Left renal cortex interstitium (tissue), 4 donors: ENCODE results near the gene PIGO. TPM values are rescaled to one million over a fixed set of nuclear protein-coding genes. Genes with fewer than 3 reads are reported as not detected.

Experiments used
- DNase-seq, 4 donors: peaks; one replicate each; pipeline ENCODE4 v3.0.0-alpha.2; 2013; ENCODE audit warnings: low read depth in 4 of 4, low spot score in 2 of 4, missing footprints in 1 of 4
- polyA plus RNA-seq, 4 donors: library from polyadenylated mRNA; unstranded; fragments of 120-200 nt; gene quantifications; one replicate each; pipeline ENCODE4 v1.2.1, GENCODE V29; 2013; ENCODE audit not compliant: insufficient read length in 4 of 4

Gene PIGO
- polyA plus RNA-seq, 4 donors = 33.1 to 38.4 (median 35.3) TPM

GRCh38 chr9:35073279-35073612 lies 23.1 kb downstream of the PIGO start:
- no peak for DNase-seq

DNA sequence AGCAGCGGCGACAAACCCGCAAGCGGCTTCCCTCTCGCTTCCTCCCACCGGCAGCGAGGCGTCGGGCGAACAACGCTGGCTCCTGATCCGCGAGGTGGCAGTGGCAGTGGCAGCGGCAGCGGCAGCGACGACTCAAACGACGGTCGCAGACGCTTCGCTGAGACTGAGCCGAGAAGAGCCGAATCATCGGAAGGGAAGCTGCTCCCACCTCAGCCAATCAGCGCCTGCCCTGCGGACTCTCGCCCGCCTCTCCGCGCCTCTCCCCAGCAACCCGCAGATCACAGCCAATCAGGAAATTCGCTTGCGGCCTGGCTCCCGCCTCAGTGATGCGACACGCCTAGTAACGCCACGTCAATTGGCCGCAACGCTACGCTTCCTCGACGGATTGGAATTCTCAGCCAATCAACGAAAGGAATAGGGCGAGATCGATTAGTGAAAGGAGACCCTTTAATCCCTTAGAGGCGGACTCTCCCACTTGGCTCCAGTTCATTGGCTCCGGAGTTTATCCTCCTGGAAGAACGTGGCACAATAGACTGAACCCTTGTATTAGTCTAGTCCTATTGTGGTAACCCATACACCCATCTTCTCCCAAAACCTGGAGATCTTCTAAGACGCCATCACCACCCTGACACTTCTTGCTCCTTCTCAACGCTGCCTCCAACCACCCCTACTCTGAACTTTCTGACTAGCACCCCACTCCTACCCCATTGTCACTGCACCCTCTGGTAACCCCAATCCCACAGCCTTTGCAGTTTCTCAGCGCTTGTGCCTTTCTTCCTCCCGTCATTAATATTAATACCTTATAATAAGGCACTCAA lies 23.7 kb downstream of the PIGO start, which contains the start of gene VCP:
VCP (minus strand) TSS at position 165 of the 818 bp plus-strand sequence. CDS start 272 bp downstream, outside the sequence.
- DNase-seq = peak; percentile 91 to 96 (median 92)

DNA sequence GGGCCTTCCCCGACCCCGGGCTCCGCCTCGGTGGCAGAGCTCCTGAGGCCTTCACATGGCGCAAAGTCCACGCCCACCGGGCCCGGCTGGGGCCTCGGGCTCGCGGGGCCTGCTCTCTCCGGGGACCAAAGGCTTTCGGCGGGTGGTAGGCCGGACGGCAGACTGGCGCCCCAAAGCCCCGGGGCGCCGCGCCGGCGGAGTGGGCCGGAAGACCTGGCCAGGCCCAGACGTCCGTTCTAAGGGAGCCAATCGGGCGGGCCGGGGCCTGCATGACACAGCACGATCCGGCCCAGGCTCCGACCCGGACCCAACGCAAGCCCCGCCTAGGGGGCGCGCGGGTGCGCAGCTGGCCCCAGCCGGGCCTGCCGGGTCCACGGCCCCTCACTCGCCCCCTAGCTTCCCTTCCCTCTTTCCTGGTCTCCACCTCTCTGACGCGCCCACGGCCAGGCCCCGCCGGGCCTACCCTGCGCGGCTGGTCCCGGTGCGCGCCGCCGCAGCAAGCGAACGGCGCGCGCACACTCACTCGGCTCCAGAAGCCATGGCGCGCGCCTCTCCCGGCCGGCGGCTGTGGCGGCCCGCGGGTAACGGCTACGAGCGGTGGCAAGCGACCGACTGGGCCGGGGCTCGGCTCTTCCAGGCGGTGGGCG lies 24.5 kb downstream of the PIGO start:
- peak; percentile 71 to 75 (median 72) for DNase-seq

DNA sequence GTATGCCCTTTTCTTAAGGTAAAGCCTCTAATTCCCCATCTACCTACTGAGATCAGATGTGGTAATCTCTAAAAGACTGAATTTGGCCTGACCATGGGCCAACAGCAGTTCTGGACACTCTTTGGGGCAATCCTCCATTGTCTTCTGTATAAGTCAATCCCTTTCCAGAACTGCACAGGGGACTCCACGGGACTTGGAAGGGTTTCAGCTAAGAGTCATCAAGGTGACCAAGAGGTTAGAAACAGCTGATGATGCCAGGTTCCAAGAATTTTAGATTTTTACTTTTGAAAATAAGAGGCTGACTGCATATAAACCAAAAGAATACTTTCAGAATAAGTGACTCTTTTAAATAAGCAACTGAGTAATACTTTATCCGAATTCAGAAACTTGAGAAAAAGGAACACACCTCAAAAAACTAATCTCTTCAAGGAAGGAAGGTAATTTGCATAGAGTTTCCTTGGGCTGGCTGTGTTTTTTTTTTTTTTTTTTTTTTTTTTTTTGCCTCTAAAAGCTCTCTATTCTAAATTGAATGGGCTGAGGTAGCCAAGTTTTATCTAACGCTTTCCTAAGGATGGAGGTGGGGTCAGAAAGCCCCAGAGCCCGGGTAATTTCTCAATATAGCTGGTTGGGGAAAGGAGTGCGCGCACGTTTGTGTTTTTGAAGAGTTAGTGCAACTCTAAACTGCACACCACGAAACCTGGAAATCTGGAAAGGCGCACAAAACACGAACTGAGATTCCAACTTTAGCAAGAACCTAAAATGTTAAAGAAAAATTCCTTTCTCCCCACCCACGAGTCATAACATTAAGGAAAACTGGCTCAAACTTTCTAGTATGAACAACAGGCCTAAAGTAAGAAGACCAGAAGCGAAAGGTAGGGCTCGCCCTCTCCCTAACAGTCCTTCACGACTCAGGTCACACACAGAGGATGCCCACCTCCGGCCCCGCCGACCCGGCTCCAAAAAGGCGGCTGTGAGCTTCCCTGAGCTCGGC lies 25.3 kb downstream of the PIGO start:
- no peak for DNase-seq

DNA sequence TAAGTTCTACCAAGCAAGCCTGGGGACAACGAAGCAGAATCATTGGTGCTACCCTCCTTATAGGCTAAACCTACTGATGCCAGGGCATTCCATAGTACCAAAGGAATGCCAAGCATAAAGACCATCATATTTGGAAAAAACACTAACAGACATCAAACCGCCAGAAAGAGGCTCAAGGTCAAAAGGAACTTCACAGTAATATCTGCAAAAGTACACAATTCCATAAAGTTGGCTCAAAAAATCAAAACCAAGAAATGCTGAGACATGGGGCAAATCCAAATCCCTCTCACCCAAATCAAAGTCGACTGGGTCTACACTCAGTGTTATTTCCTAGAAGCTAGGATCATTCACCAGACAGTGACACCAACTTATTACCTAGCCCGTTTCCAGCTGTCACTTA lies 27.4 kb downstream of the PIGO start:
- DNase-seq = no peak

GRCh38 chr9:35067056-35067455 lies 29.3 kb downstream of the PIGO start:
- DNase-seq = no peak

DNA sequence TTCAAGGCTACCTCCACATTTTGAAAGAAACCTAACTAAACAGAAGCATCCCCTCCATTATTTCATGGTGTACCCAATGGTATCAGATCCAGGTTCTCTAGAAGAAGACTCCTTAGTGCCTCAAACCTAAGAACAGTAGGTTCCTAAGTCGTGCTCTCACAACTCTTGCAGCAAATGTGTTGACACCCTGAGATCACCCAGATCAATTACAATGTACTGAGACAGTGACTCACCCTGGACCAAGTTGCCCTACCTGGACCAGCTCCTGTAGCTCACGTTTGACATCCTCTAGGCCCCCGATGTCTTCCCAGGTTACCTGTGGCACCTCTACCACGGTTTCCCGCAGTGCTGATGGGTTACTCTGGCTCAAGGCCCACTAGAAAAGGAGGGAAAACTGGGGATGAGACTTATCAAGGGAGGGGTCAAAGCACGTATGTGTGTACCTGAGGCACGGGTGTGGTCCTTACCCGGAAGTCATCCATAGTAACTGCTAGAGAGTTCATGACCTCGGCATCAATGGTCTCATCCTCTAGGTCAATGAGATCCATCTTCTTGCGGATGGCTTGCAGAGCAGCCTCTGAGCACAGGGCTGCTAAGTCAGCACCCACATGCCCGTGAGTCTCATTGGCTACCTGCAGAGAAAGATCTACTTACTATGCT lies 35.7 kb downstream of the PIGO start:
- no peak for DNase-seq

- no peak for DNase-seq
These were observed 37.0 kb downstream of the PIGO start for GRCh38 chr9:35059438-35059837.

- no peak for DNase-seq
These were observed 39.1 kb downstream of the PIGO start for GRCh38 chr9:35057271-35057620.

DNA sequence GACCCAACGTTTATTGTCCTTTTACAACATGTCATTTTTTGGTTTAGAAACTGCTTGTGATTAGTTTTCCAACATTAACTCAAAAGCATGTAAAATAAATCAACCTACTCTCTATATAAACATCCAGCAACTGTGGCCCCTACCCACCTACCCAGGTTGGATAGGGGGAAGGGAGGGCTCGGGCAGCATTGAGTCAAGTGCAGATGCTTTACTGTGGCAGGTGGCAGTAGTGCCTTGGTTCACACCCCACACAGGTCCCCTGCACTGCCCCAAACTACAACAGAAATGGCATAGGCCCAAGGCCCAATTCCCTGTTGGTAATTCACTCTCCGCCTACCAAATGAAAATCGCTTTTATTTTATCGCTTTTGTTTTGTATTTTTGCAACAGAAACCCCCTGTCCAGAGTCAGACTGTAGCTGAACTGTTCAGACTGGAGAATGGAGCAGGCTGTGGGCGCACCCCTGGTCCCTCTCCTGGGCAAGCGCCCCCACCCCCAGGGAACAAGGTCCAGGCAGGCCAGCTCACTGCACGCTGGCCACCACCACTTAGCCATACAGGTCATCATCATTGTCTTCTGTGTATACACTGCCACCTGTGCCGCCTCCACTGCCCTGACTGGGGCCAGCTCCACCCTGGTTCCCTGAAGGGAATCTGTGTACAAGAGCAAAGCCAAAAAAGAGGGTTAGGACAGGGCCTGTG lies 39.7 kb downstream of the PIGO start:
- DNase-seq = no peak

GRCh38 chr9:35054871-35055644 lies 41.3 kb downstream of the PIGO start:
- no peak for DNase-seq

GRCh38 chr9:35054185-35054835 lies 42.1 kb downstream of the PIGO start:
- DNase-seq = no peak

DNA sequence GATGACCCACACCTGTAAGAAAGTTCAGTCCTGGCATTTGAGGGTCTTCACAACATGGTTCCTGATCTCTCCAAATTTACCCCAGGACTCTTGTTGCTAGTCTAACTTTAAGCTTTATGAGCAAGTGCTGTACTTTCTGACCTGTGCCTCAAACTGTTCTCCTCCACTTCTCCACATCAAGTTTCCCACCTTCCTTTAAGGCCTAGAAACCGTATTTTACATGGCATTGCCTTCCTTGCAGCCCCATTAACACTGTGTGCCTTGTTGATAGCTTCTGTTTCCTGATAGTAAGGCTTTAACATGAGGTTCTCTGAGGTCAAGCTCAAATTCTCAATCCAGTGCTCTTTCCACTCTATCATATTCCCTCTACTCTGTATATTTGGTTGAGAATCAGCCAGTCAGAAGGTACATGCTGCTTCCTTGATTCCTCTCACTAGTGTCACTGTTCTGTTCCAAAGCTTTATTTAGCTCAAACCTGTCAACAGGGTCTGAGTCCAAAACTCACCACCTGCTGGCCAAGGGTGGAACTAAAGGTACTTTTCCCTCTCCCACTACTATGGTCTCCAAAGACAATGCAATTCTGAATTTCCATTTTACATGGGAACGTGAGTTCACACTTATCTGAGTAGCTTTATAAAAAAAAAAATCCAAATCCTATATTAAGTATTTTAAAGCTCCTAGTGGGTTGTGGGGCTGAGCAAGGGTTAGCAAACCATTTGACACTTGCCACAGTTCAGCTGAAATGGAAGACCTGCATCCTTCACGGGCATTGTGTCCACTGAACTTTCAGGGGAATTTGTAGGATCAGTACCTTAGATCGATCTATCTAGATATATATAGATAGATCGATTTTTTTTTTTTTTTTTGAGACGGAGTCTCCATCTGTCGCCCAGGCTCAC lies 45.1 kb downstream of the PIGO start:
- DNase-seq = no peak

GRCh38 chr9:35048511-35048910 lies 47.9 kb downstream of the PIGO start:
- no peak for DNase-seq

DNA sequence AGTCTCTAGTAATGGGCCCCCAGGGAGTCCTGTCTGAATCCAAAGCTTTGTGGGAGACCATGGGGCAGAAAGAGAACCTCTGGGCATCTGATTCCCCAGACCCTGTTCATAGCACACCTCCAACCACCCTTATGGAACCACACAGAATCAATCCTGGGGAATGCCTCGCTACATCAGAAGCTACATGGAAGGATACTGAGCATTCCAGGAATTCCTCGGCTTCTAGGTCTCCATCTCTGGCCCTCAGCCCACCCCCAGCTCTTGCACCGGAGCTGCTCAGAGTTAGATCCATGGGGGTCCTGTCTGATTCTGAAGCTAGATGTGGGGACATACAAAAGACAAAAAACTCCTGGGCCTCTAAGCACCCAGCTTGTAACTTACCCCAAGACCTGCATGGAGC lies 52.3 kb downstream of the PIGO start:
- no peak for DNase-seq

- no peak for DNase-seq
These were observed 53.4 kb downstream of the PIGO start for GRCh38 chr9:35042891-35043545.

- no peak for DNase-seq
These were observed 54.2 kb downstream of the PIGO start for GRCh38 chr9:35042081-35042604.
